Activated CD8-positive, alpha-beta memory T cell treated with anti-CD3 and anti-CD28 coated beads for 24 hours (primary cell): Measurements from ENCODE around the gene SUCLG1.

Source experiments
- DNase-seq: peaks from one replicate; pipeline ENCODE4 v3.0.0-alpha.2; 2020

SUCLG1 gene

DNA sequence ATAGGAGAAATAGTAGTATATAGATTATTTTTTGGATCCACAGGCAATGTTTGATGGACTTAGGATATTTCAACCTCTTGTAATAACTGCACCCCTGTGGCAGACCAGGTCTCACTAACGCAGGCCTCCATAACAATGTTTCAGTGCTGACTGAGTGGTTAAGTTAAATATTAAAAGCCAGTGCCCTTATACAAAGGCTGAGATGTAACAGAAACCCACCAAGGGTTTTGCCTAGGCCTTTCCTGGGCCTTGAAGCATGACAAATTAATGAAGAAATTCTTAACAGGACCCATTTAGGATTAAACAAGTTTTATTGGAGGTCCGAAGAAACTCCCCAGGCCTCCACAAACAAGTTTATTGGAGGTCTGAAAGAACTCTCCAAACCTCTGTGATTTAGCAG lies 1.6 kb upstream of the SUCLG1 start:
- no peak for DNase-seq

DNA sequence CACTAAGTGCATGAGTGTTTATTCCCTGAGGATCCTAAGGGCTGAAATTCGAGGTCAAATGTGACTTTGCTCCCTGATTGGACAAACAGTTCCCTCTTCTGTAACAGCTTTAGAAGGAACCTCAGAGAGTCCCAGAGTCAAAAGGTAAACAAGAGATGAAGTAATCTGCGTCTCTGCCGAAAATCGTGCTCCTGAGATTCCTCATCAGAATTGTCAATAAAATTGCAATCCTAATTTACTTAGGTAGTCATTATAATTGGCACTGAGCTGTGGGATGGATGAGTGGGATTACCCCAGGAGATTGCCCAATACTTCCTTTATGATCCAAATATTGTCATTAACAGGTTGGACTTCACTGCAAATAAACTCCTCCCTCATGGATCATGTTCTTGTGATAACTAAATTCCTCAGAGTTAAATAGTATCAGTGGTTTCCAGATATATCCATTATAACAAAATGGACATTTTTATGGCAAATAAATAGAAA lies 907 bp upstream of the SUCLG1 start:
- no peak for DNase-seq

DNA sequence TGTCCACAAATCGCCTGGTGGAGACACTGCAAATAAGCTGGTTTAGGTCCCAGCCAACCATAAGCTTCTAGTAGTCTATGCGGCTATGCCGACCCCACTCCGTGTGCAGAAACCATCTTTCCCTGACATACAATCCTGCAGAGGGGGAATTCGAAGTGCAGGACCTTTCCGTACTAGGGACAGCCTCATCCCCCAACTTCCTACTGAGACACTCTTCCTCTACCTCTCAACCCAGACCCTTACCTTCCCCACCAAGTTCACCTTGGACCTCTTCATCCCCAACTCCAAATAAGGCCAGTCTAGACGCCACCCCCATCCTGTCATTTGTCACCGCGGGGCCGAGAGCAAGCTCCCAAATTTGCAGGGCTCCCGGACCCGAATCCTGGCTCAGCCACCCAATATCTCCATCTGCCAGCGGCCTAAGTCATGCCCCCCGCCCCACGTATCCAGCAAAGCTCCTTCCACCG lies 496 bp downstream of the SUCLG1 start:
- DNase-seq, result no peak

DNA sequence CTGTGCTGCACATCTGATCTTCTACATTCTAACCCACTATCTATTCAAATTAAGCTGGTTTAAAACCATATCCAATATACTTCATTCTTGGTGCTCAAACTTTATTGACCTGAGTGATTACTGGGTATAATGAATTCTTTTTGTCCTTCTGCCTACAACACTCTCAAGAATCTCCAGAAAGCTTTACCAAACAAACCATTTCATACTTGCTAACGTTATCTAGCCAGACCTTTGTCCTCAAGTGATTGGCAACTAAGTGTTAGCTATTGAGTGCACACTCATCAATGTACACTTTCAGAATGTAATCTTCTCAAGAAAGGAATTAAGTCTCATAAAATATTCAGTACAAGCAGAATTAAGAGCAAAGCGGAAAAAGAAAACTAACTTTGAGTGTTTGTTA lies 1.4 kb downstream of the SUCLG1 start:
- no peak for DNase-seq

DNA sequence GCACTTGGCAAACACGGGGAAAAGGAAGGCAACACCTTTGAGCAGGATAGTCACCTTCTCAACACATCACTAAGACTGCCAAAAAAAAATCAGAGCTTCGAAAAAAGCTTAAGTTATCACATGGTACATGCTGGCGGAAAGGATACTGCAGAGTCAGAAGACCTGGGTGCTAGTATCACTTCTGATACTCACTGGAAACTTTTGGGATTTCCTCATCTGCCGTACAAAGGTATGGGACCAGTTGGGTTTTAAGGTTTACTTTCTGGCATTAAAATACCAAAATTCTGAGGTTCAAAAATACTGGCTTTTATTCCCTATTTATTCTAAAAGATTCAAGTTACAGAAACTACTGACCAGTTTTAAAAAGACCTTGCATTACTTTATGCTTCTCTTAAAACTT lies 2.9 kb downstream of the SUCLG1 start:
- no peak for DNase-seq

DNA sequence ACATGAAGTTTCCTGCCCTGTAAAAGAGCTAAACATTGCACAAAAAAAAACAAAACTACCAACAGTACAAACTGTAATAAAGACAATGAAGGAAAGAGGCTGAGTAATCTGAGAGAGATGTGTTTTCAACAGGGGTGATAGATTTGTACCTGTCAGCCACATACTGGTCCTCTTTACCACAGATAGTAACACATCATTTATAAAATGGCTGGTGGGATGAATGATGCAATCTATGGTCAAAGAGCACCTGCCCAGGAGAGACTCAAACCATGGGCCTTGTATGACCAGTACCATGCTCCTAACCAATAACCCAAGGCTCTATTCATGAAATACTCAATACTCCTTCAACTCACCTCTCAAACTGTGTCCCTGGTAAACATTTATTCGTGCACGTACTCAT lies 4.5 kb downstream of the SUCLG1 start:
- DNase-seq, result no peak

DNA sequence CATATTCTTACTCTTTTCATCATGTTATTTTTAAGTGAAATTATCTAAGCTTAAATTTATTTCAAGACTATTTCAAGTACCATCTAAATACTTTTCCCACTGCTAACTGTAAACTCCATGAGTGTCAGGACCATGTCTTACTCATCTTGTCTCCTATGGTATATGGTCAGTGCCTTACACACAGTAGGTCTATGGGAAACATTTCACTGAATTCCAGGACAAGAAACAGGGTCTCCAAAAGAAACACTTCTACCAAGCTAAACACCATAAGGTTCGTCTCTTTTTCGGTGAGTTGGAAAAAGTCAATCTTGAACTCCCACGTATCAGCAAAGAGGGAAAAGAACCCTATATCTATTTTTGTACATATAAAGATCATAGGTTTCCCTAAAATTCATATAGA lies 6.5 kb downstream of the SUCLG1 start:
- no peak for DNase-seq

DNA sequence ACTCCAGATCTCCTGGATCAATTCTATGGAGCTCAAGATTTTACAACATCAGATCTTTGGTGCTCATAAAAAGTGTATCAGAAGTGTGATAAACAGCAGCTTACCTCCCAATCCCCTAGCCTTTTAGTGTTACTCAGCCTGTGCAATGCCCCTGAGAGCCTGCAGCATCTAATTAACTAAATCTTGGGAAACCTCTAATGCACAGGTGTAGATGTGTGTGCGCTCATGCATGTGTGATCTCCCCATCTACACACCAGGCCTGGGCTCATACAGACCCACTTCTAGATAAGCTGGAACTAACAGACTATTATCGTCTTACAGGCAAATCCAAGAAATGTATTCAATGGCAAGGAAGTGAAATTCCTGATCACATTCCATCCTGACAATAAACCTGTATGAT lies 7.5 kb downstream of the SUCLG1 start:
- no peak for DNase-seq

DNA sequence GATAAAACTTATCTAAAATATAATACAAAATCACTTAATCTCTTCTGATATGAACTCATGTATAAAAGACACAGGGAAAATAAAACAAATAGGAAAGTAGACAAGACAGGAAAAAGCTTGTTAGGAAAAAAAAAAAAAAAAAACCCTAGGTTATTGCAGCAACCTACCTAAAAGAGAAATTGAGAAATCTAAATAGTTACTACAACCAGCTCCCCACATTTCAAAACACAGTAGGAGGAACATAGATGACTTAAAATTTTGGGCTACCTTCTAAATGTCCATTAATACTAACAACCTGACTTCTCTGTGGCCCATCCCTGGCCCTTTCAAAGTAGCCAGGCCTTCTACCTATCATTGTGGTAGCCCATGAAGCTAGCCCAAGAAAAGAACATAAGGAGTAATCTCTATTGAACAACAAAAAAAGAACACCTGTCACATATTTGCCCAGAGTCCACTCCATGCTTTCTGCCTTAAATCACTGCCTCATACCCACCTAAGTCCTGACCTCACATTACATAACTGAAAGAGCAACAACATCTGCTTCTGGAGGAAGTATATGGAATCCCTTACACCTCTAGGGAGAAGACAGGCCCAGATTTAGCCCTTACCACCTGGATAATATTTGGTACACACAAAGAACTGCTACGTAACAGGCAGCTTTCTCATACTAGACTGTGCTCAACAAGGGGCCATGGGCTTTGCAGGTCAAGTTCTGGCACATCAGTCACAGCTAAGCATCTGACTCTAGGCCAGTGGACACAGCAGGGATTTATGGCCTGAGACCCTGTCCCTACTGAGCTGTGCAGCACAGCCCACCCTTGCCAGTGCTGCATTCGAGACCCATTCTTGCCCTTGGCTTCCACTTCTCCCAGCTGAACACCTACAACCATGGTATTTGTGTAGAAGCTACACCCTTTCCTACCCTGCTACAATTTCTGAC lies 8.5 kb downstream of the SUCLG1 start:
- DNase-seq, result no peak

DNA sequence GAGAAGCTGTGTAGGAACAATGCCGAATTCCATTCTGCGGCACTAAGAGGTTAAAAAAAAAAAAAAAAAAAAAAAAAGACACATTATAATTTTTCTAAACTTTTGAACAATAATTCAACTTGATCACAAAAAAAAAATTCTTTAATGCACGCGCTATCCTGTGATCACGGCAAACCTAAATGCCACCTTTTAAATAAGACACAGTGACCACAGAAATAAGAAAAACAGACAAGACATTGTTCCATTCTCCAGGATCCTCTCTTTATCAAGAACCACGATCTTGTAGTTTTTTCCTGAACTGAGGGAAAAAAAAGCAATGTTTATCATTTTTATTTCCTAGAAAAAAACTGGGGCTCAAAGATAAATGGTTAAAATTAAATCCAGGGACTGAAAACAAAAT lies 9.4 kb downstream of the SUCLG1 start:
- DNase-seq, result no peak

DNA sequence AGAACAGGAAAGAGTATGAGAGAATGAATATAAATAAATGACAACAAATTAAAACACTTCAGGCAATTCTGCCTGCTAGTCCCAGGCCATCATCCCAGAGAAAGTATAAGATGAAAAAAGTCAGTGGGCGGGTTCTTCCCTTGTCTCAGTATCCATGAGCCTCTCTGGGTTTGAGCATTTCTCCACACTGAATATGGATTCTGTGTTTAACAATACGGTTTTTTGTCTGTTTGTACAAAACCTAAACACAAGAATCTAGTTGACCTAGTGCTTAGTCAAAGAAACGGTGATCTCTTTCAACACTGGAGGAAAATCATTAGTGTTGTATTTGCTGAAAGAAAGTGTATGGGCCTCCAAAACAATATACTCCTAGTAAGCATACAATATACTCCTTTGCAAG lies 10.0 kb downstream of the SUCLG1 start:
- no peak for DNase-seq

DNA sequence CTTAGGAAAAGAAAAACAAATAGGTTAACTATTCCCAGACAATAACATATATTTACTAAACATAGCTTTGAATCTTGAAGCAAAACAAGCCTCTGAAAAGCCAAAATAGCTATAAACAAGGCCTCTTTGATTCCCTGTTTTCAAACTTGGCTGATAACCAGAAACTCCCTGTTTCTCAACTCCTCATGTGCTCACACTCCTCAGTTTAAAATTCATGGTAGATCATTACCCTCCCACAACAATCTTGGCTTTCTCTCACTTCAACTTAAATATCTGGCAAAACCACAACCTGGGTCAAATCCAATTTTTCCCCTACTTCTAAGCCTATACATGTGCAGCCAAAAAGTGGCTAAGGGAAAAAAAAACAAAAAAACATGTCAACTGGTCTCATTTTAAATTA lies 15.6 kb downstream of the SUCLG1 start:
- no peak for DNase-seq

DNA sequence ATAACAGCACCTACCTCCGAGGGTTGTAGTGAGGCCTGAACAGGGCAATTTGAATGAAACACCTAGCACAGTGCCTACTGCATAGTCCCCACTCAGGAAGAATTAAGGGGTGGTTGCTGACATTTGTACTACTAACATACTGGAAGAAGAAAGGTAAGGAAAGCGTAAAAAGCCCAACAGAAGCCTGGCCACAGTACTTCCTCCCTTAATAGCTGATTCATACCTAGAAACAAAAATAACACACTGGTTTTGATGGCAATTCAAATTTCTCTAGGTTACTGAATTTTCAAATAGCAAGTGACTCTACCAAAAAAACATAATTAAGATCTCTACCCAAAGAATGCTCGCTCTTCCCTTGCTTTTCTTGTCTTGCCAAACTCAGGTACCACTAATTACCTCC lies 16.2 kb downstream of the SUCLG1 start:
- DNase-seq, result no peak

DNA sequence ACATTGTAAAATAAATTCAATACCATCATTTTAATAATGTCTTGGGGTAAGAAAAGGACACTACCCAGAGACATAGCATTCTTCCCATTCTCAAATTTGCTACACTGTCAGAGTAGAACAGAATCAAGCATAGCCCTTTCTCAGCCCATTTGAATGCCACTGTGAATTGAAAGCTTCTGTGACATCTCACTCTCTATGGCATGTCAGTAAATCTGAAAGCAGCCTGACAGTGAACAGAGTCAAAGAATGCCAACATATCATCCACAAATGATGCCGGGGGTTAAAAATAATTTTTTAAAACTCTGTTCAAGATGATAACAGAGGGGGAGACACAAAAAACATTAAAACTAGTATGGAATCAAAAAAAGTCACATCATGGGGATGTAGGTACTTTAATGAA lies 17.6 kb downstream of the SUCLG1 start:
- DNase-seq, result no peak

DNA sequence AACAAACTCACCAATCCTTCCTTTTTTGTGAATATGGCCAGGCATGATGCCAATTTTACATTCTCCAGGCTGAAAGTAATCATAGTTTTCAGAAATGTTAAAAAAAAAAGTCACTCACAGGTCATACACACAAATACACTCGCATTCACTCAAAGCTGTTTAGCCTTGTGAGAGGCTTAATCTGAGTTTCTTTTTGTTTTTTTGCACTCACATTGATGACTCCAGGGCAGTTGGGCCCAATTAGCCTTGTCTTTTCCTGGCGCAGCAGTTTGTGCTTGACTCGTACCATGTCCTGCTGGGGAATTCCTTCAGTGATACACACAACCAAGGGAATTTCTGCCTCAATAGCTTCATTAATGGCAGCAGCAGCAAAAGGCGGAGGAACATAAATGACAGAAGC lies 18.0 kb downstream of the SUCLG1 start:
- no peak for DNase-seq

DNA sequence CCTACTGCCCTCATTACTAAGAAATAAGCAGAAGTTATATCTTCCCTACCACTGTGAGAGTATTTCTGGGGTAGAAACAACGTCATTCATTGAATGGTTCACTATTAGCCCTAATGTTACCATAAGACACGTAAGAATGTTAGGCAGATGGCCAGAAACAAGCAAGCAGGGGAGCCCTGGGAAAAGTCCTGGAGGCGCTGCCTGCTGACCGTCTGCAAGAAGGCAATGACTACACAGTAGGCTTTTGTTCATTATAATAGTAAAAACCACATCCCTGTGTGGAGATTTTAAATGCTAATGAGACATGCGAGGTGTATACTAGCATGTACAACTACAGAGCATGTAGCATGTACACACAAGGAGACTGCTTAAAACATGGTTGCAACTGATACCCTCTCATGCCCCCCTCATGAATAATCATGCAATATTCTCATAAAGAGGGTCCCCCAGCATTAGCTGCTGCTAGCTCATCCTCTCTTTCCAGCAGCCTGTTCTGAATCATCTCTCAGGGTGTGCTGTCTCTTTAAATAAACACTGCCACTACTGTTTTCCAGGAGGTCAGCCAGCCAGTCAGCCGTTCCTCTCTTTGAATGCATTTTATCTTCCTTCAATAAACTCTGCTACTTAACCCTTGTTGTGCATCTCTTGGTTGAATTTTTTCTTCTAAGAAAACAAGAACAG lies 23.6 kb downstream of the SUCLG1 start:
- DNase-seq, result no peak

DNA sequence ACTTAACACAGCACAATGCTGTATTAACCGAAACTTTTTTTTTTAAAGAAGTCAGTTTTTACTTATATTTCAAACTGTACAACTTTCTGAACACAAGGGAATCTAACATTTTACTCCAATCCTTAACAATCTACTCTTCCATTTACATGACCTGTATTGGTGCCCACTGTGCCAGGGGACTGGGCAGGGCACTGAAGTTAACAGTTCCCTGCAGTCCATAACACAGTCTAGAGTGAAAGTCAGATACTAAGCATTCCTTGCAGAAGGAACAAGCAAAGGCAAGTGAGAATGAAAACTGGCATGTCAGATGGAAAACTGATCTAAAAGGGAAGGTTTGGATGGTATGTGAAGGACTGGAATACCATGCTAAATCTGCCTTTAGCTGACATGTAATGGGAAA lies 29.8 kb downstream of the SUCLG1 start:
- no peak for DNase-seq

DNA sequence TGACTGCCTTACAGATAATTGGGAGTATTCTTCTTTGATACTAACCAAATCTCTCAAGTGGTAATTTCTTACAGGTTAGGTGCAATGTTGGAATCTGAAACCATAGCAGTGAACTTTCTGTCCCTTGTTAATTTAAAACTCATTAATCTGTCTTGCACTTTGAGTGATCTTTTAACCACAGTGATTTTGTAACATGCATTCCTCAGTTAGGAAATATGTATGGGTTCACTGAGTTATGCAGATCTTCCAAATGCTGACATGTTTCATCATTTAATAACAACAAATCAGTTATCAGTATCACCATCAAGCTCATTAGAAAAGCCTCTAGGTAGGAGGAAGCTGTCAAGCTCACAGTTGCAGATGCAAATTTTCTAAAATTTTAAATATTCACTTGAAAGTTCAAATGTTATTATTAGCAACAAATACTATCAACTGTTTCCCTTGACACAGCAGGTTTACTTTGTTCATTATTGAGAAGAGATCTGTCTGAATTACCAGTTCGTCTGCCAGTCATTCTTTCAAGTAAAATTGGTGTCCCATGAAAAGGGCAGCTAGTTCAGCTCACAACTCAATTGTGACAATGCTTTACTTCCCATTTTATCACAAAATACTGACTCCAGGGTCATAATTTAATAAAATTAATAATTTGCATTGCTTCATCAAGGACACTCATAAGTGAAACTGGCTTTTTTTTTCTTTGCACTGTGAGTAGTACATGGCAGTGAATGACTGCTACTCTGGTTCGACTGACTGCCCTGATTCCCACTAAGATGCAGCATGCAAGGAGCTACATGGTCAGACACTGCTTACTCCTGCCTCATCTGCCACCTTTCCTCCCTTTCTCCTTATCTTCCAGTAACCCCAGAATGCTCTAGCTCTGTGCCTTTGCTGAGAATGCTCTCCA lies 31.6 kb downstream of the SUCLG1 start:
- no peak for DNase-seq

DNA sequence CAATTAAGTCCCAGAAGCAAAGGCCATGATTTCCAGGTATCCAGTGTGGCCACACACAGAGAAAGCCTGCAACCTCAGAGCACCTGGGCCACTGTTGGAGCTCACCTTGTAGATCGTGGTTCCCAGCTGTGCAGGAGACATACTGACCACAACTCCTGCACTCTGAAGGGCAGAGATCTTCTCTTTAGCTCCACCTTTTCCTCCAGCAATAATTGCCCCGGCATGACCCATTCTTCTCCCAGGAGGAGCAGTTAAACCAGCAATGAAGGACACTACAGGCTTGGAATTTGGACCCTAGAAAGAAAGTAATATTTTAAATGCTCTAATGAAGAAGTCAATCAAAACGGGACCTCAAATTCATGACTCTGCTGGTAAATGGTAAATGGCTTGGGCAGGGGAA lies 33.8 kb downstream of the SUCLG1 start:
- DNase-seq, result no peak

DNA sequence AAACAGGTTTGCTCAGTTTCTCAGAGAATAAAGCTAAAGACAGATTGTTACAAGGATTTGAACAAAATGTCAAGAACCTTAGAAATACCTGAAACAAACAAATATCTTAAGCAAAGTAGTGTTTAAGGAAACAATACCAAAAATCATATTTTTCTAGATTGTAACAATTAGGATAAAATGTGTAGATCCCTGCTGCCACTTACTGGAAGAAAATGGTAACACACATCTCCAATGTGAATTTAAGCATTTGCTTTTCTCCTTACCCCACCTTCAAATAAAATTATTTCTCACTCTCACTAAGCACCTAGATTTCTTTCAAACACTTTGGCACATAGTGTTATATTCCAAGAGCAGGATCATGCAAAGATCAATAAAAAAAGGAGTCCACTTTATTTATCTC lies 34.9 kb downstream of the SUCLG1 start:
- DNase-seq, result no peak

DNA sequence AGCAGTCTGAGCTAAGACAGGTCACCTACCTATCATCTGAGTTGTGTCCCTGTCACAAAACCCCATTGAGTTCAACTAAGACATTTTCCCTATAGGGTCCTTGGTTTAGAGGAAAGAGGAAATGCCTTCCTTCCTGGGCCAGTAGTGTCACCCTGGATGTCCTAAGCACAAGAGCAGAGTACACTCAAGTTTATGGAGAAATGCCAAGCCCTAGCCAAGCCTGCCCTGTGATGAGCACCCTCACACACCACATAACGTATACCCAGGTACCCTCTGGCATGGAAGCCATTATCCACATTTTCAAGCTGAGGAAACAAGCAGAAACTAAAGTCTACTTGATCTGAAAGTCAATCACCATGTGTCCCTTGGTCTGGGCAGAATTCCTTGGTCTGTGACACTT lies 37.3 kb downstream of the SUCLG1 start:
- no peak for DNase-seq

DNA sequence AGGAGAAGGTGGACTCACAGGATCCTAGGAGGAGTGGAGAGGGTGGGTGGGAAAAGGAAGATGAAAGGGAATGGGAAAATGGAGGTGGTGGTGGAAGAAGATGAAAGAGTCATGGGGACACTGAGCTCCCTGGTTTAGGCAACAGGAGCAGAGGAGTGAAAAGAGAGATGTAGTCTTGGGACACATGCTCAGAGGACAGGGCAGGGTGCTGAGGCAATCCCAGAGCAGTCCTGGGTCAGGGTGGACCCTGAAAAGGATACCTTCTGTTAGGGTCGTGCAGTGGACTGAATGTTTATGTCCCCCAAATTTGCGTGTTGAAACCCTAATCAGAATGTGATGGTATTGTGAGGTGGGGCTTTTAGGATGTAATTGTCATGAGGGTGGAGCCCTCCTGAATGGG lies 37.9 kb downstream of the SUCLG1 start:
- DNase-seq, result no peak

DNA sequence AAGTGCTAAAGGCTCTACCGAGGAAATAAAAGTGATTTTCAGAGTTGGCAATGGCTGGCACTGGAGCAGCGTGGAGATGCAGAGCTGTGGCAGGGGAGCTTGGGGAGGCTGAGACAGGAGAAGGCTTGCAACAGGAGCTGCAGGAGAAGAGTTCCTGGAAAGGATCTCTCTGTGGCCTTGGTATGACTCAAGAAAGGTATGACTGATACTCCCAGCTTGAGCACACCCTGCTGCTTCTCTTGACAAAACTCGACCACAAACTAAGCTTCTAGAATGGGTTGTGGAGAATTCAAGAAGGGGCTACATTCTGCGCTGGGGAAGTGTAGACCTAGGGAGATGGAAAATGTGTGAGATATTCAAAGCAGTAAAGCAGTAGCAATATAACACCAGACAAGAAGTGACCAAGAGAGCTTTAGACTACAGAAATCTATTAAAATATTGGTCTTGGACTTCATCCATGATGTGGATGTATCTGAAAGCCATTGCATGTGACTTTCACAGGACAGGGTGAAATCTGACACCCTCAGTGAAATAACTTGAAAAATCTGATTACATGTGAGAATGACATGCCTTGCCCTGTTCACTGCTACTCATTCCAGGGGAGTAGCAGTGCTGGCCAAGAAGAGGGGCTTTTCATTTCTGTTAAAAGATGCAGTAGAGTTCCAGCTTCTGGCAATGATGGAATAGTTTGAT lies 41.5 kb downstream of the SUCLG1 start:
- no peak for DNase-seq
